Trophoblast cell (in vitro differentiated cells and primary cell): ENCODE data around the gene MED20.

Experiments used
- DNase-seq, 2 donors: peaks; one replicate each; pipeline ENCODE4 v3.0.0-alpha.2; 2016
- H2AFZ ChIP-seq: 2 replicates; pipeline ENCODE4 v1.6.1; 2013; ENCODE audit warnings: low read length, moderate library complexity, mild to moderate bottlenecking; ENCODE audit not compliant: insufficient read depth, poor library complexity
- H2AK5ac ChIP-seq: 2 replicates; pipeline ENCODE4 v1.6.1; 2013; ENCODE audit warnings: mild to moderate bottlenecking, low read length
- H2BK120ac ChIP-seq: 2 replicates; pipeline ENCODE4 v1.6.1; 2013; ENCODE audit warnings: low read length, mild to moderate bottlenecking, moderate library complexity; ENCODE audit not compliant: insufficient read depth, poor library complexity
- H2BK12ac ChIP-seq: 2 replicates; pipeline ENCODE4 v1.6.1; 2013; ENCODE audit warnings: mild to moderate bottlenecking, low read length, moderate library complexity
- H2BK5ac ChIP-seq: 2 replicates; pipeline ENCODE4 v1.6.1; 2013; ENCODE audit warnings: low read length, low read depth, moderate library complexity, mild to moderate bottlenecking; ENCODE audit not compliant: poor library complexity
- H3K14ac ChIP-seq: 2 replicates; pipeline ENCODE4 v1.6.1; 2013; ENCODE audit warnings: mild to moderate bottlenecking, low read length
- H3K18ac ChIP-seq: 2 replicates; pipeline ENCODE4 v1.6.1; 2013; ENCODE audit warnings: mild to moderate bottlenecking, low read length
- H3K23ac ChIP-seq: 2 replicates; pipeline ENCODE4 v1.6.1; 2013; ENCODE audit warnings: low read length
- H3K27ac ChIP-seq: 2 replicates; pipeline ENCODE4 v1.5.1; 2013; ENCODE audit warnings: low read depth, mild to moderate bottlenecking, inconsistent platforms, low read length, moderate library complexity
- H3K27me3 ChIP-seq: 2 replicates; pipeline ENCODE4 v1.6.1; 2013; ENCODE audit warnings: inconsistent platforms, mild to moderate bottlenecking, low read length, moderate library complexity; ENCODE audit not compliant: insufficient read depth
- H3K36me3 ChIP-seq, 2 experiments: 1 replicate in 1 of 2; 2 replicates in 1 of 2; pipeline ENCODE4 v1.6.1; 2013; ENCODE audit warnings: low read length in 2 of 2, mild to moderate bottlenecking in 2 of 2, moderate library complexity in 1 of 2; ENCODE audit not compliant: insufficient read depth in 2 of 2, control insufficient read depth in 1 of 2
- H3K4ac ChIP-seq: 2 replicates; pipeline ENCODE4 v1.6.1; 2013; ENCODE audit warnings: low read depth, mild to moderate bottlenecking, low read length, moderate library complexity
- H3K4me1 ChIP-seq, 2 experiments: 1 replicate in 1 of 2; 2 replicates in 1 of 2; pipeline ENCODE4 v1.6.1; 2013; ENCODE audit warnings: low read length in 2 of 2, mild to moderate bottlenecking in 2 of 2, moderate library complexity in 1 of 2; ENCODE audit not compliant: insufficient read depth in 2 of 2, control insufficient read depth in 1 of 2
- H3K4me2 ChIP-seq: 2 replicates; pipeline ENCODE4 v1.6.1; 2013; ENCODE audit warnings: inconsistent platforms, mild to moderate bottlenecking, low read length, moderate library complexity
- H3K4me3 ChIP-seq: 2 replicates; pipeline ENCODE4 v1.5.1; 2013; ENCODE audit warnings: mild to moderate bottlenecking, low read depth, low read length, inconsistent platforms
- H3K79me1 ChIP-seq: one replicate; pipeline ENCODE4 v1.6.1; 2013; ENCODE audit warnings: low read length
- H3K79me2 ChIP-seq: 2 replicates; pipeline ENCODE4 v1.6.1; 2013; ENCODE audit warnings: low read length, mild to moderate bottlenecking; ENCODE audit not compliant: control insufficient read depth, insufficient read depth, poor library complexity
- H3K9ac ChIP-seq: 2 replicates; pipeline ENCODE4 v1.6.1; 2013; ENCODE audit warnings: mild to moderate bottlenecking, low read length
- H3K9me3 ChIP-seq: 2 replicates; pipeline ENCODE4 v1.6.1; 2013; ENCODE audit warnings: low read depth, mild to moderate bottlenecking, control low read depth, inconsistent platforms, low read length; ENCODE audit not compliant: insufficient read depth
- H4K12ac ChIP-seq: 2 replicates; pipeline ENCODE4 v1.6.1; 2013; ENCODE audit warnings: low read depth, mild to moderate bottlenecking, low read length, moderate library complexity
- H4K8ac ChIP-seq: 2 replicates; pipeline ENCODE4 v1.6.1; 2013; ENCODE audit warnings: low read depth, mild to moderate bottlenecking, low read length, moderate library complexity
- H4K91ac ChIP-seq: one replicate; pipeline ENCODE4 v1.6.1; 2013; ENCODE audit warnings: low read depth, mild to moderate bottlenecking, low read length, moderate library complexity
- WGBS: extraction: QIAGEN DNeasy Blood & Tissue Kit; methylation state at CpG from one replicate; pipeline ENCODE4 v1.1.7; 2013; ENCODE audit warnings: missing lambda C conversion rate; ENCODE audit not compliant: insufficient read length, insufficient coverage; ENCODE audit errors: extremely low coverage; 5-methylcytosine and 5-hydroxymethylcytosine counted together

MED20 gene

DNA sequence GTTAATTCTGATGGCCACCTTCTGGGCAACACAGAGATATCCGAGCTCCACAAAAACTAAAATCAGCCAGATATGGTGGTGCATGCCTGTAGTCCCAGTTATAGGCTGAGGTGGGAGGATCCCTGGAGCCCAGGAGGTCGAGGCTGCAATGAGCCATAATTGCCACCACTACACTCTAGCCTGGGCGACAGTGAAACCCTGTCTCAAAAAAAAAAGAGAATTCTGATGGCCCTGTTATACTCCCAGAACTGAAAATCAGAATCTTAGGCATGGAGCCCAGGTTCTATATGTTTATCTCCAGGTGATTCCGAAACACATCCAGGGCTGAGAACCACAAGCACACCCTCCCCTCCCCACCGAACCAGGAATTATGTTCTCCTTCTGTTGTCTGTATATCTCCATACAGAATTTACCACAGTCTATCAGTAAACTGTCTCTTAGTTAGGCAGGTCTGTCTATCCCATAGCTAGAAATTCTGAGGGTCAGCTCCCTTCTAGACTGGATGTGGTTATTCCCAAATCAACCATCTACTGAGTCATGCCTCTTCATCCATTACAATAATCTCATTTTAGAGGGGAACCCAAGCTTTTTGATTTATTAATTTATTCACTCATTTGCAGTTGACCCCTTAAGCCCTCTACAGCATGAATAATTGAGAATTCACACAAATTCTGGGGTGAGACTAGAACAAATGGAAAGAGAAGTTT, 45.4 kb upstream of the MED20 start:
- peak overlapping the region; percentile 95 for H2BK12ac ChIP-seq
- peaks cover 13% of the 10 kb centered on the region for H3K79me1 ChIP-seq
- H3K36me3 ChIP-seq: no peaks in the 10 kb centered on the region
- no peak overlapping the region for H3K23ac ChIP-seq
- H3K27me3 ChIP-seq: no peaks in the 10 kb centered on the region
- no peak overlapping the region for H3K4me2 ChIP-seq
- H3K18ac ChIP-seq: peak overlapping the region; percentile 85
- H2BK5ac ChIP-seq: peak overlapping the region; percentile 90
- H3K27ac ChIP-seq: peak overlapping the region; percentile 88
- H2AK5ac ChIP-seq: peak overlapping the region; percentile 91
- H3K4ac ChIP-seq: peak overlapping the region; percentile 61
- no CpG with 5 or more reads among the region's 5 CpGs for WGBS
- no peak overlapping the region for H4K12ac ChIP-seq
- H3K9ac ChIP-seq: no peak overlapping the region
- no peak overlapping the region for H3K4me3 ChIP-seq
- peak overlapping the region; percentile 94 for H2BK120ac ChIP-seq
- H4K91ac ChIP-seq: peak overlapping the region; percentile 92
- no peaks in the 10 kb centered on the region for H3K79me2 ChIP-seq
- peak overlapping the region; percentile 84 for H4K8ac ChIP-seq
- H2AFZ ChIP-seq: no peak overlapping the region
- H3K9me3 ChIP-seq: no peaks in the 10 kb centered on the region
- DNase-seq: no peak
- peaks cover 8 to 9% of the 10 kb centered on the region in 2 experiments for H3K4me1 ChIP-seq
- peak overlapping the region; percentile 69 for H3K14ac ChIP-seq

DNA sequence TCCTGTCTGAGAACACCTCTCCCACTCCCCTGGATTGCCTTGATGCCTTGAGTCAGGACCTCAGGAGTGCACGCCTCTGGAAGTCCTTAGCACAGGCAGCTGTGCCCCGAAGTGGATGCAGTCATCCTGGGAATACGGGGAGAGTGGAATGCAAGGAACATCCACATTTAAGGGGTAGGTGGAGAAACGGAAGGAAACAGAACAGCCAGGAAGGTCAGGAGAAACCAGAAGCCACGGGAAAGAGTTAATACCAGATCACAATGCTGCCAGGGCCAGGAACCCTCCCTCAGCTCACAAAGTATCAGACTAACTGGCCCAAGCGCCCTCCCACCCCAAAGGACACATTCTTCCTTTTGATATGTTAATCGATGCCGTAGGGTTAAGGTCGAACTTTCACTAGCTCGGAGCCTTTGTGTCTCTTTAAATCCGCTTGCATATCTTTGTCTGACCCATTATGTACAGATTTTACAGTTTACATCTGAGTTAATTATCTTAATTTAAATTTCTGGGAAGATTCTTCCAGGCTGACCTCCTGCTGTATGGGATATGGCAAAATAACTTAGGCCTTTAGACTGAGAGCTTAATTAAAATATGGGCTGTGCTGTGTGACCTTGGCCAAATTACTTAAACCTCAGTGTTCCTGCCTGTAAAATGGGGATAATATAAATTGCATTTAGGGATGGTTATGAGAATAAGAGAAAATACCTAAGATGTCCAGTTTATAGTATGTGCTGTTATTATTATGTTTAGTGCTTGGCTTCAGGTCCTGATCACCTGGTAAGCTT, 44.7 kb upstream of the MED20 start:
- Histone ChIP-seq H2BK120ac (peak overlapping the region; percentile 94), H3K27ac (peak overlapping the region; percentile 88), H3K23ac (no peak overlapping the region), H3K14ac (peak overlapping the region; percentile 69), H3K27me3 (no peaks in the 10 kb centered on the region), H2BK12ac (peak overlapping the region; percentile 95), H4K12ac (no peak overlapping the region), H3K9me3 (no peaks in the 10 kb centered on the region), H3K4me2 (peak overlapping the region; percentile 11), H3K4me3 (no peak overlapping the region), H3K4ac (peak overlapping the region; percentile 61), H3K79me1 (peaks cover 13% of the 10 kb centered on the region), H3K36me3 (no peaks in the 10 kb centered on the region), H4K8ac (peak overlapping the region; percentile 84), H2BK5ac (peak overlapping the region; percentile 90), H3K9ac (no peak overlapping the region), H2AFZ (no peak overlapping the region), H4K91ac (peak overlapping the region; percentile 92), H2AK5ac (peak overlapping the region; percentile 91), H3K4me1 (peaks cover 8 to 11% of the 10 kb centered on the region in 2 experiments), H3K18ac (peak overlapping the region; percentile 85), H3K79me2 (no peaks in the 10 kb centered on the region)
- DNase-seq: no peak
- WGBS: no CpG with 5 or more reads among the region's 11 CpGs

DNA sequence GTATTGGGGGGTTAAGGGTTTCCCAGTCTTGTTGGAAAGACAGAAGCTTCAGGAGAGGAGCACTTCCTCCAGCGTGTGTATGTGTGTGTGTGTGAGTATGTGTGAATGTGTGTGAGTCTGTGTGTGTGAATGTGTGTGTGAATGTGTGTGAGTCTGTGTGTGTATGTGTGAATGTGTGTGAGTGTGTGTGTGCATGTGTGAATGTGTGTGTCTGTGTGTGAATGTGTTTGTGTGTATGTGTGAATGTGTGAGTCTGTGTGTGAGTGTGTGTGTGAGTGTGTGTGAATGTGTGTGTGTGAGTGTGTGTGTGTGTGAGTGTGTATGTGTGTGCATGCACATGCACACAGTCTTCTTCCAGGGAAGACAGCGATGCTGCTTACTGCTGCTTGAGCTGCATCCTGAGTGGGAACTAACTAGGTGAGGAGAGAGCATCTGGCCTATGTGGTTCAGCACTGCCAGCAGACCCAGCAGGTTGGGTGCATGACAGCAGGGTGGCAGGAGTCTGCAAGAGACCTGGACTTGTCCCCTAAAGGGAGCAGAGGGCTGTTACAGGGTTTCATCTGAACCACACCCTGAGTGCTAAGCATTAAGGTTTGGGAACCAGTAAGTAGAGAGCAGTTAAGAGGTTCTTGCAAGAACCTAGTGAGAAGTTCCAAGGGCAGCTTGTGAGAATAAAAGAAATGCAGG, 43.4 kb upstream of the MED20 start:
- Histone ChIP-seq H3K18ac (no peak overlapping the region), H3K23ac (no peak overlapping the region), H4K91ac (no peak overlapping the region), H2BK120ac (peak overlapping the region; percentile 8), H3K14ac (no peak overlapping the region), H3K4me1 (peaks cover 8 to 11% of the 10 kb centered on the region in 2 experiments), H3K27me3 (no peaks in the 10 kb centered on the region), H3K9ac (no peak overlapping the region), H3K9me3 (no peaks in the 10 kb centered on the region), H2BK12ac (peak overlapping the region; percentile 25), H2AK5ac (peak overlapping the region; percentile 18), H3K79me1 (peaks cover 13% of the 10 kb centered on the region), H4K8ac (no peak overlapping the region), H3K27ac (no peak overlapping the region), H3K4ac (no peak overlapping the region), H3K4me3 (no peak overlapping the region), H3K79me2 (no peaks in the 10 kb centered on the region), H2AFZ (no peak overlapping the region), H3K36me3 (no peaks in the 10 kb centered on the region), H2BK5ac (no peak overlapping the region), H4K12ac (no peak overlapping the region), H3K4me2 (no peak overlapping the region)
- DNase-seq: no peak
- no CpG with 5 or more reads among the region's 2 CpGs for WGBS

GRCh38 chr6:41963371-41963770, 42.4 kb upstream of the MED20 start:
- no peaks in the 10 kb centered on the region for H3K9me3 ChIP-seq
- no peak overlapping the region for H3K9ac ChIP-seq
- no peaks in the 10 kb centered on the region for H3K79me2 ChIP-seq
- no peak overlapping the region for H3K4me2 ChIP-seq
- H3K4ac ChIP-seq: no peak overlapping the region
- H2BK5ac ChIP-seq: no peak overlapping the region
- no peak overlapping the region for H4K8ac ChIP-seq
- peaks cover 8 to 11% of the 10 kb centered on the region in 2 experiments for H3K4me1 ChIP-seq
- H3K4me3 ChIP-seq: no peak overlapping the region
- no CpG with 5 or more reads among the region's 1 CpG for WGBS
- no peak overlapping the region for H2AK5ac ChIP-seq
- peak overlapping the region; percentile 67 for H2BK12ac ChIP-seq
- H2AFZ ChIP-seq: no peak overlapping the region
- no peak overlapping the region for H3K27ac ChIP-seq
- H3K36me3 ChIP-seq: no peaks in the 10 kb centered on the region
- H3K14ac ChIP-seq: no peak overlapping the region
- H3K79me1 ChIP-seq: peaks cover 13% of the 10 kb centered on the region
- no peak for DNase-seq
- no peaks in the 10 kb centered on the region for H3K27me3 ChIP-seq
- no peak overlapping the region for H3K23ac ChIP-seq
- no peak overlapping the region for H3K18ac ChIP-seq
- H2BK120ac ChIP-seq: no peak overlapping the region
- no peak overlapping the region for H4K12ac ChIP-seq
- no peak overlapping the region for H4K91ac ChIP-seq
